Fibroblast of skin of abdomen (primary cell): ENCODE measurements around the gene TNIP2.
A peak's percentile ranks its signal among the peaks of the same experiment; 100 is the strongest.
"Not testable (repeated sequence)": the region's sequence is repeated elsewhere in the genome, so short reads cannot be mapped to it uniquely, and the experiment has no call there.

Source experiments
- DNase-seq: peaks from one replicate; pipeline ENCODE4 v3.0.0-alpha.2; 2013

The TNIP2 gene

DNA sequence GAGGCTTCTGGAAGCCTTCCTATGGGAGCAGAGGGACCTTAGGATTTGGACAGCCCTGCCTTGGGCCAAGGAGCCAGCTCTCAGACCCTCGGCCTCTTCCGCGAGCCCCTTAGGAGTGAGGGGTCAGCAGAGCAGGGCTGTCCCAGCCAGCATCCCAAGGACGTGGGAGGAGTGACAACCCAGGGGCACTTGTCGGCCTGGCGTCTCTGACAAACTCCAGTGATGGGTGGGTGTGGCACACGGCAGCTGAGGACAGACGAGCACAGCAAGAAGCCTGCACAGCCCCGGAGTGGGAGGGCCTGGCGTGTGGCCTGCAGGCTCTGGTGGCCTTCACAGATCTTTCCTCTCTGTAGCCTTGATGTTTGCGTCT, 11.6 kb upstream of the TNIP2 start:
- DNase-seq, result no peak

DNA sequence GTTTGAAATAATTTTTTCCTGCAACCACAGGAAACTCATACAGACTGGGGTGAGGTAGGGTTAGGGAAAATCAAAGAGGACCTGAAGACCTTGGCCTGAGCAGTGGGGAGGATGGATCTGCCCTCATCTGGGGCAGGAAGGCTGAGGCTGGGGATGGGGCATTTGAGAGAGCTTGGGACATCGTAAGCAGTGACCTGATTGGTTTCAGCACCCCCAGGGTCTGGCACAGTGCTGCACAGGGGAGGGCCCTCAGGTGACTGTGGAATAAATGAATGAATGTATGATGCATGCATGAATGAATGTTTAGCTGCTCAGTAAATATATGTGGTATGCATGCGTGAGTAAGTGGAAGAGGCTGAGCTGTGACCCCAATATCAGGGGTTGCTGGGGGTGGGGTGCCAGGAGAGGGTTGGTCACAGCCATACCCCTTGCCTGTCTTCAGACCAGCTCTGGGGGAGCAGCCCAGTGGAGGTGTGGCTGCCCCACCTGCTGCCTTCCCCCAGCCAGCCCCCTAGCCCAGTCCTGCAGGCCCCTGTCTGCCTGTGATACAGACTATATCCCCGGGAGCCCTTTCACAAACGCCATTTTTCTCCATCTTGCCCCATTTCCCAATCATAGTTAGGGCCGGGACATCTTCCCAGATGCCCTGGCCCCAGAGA, 11.0 kb upstream of the TNIP2 start:
- DNase-seq, result no peak

DNA sequence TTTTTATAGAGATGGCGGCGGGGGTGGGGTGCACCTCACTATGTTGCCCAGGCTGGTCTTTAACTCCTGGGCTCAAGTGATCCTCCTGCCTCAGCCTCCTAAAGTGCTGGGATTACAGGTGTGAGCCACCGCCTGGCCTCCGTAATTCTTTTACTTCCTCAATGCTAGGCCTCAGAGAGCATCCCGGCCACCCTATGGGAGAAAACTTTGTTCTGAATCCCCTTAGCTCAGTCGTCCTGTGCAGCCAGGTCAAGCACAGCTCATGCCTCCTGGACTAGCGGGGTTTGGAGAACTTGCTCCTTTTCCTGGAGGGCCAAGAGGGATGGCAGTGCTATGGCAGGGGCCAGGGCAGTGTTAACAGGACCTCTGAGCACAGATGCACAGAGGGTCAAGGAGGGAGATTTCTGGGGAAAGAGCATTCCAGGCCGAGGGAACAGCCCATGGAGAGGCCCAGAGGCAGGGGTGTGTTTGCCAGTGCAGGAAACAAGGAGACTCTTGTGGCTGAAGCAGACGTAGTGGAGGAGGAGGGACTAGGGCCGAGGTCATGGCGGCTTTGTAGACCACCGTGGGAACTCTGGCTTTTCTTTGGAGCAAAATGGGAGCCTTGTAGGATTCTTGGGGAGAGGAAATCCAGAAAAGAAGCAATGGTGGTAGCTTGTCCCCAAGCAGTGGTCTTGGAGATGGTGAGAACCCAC, 9.8 kb upstream of the TNIP2 start:
- DNase-seq, result no peak

DNA sequence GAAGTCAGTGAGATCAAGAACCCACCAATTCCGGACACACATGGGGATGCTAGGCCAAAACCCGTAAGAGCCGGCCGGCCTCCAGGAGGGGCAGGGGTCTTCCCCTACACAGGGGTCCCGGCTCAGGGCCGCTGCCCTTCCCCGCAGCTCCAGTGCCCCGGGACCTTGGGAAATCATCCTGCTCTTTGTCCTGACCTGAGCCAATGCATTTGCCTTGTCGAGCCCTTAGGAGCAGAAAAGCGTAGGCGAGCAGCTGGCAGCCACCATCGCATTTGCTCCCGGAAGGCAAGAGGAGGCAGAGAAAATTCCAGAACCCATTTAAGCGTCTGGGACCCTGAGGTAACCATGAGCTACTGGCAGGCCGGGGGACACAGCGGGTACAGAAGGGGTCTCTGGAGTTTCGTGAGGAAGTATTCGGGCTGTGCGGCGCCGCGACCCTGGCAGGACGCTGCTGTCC, 7.4 kb upstream of the TNIP2 start:
- no peak for DNase-seq

DNA sequence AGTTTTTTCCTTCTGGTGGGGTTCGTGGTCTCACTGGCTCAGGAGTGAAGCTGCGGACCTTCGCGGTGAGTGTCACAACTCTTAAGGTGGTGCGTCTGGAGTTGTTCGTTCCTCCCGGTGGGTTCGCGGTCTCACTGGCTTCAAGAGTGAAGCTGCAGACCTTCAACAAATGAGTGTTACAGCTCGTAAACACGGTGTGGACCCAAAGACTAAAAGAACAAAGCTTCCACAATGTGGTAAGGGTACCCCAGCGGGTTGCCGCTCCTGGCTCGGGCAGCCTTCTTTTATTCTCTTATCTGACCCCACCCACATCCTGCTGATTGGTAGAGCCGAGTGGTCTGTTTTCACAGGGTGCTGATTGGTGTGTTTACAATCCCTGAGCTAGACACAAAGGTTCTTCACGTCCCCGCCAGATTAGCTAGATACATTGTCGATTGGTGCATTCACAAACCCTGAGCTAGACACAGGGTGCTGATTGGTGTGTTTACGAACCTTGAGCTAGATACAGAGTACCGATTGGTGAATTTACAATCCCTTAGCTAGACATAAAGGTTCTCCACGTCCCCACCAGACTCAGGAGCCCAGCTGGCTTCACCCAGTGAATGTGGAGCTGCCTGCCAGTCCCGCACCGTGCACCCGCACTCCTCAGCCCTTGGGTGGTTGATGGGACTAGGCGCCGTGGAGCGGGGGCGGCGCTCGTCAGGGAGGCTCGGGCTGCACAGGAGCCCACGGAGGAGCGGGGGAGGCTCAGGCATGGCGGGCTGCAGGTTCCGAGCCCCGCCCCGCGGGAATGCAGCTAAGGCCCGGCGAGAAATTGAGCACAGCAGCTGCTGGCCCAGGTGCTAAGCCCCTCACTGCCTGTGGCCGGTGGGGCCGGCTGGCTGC, 6.6 kb upstream of the TNIP2 start:
- DNase-seq, result not testable (repeated sequence)

DNA sequence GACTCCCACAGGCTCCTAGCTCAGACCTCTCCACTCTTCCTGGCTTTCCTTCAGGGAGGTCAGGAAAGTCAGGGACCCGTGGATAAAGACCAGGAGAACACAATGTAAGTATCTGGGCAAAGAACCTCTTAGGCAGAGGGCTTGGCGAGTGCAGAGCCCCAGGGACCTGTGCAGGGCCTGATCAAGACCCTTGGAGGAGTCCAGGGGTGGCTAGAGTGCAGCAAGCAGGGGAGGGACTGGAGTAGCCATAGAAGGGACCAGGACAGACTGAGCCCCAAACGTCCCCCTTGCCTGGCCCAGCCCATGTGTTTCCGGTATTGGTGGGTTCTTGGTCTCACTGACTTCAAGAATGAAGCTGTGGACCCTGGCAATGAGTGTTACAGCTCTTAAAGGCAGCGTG, 5.9 kb upstream of the TNIP2 start:
- no peak for DNase-seq

DNA sequence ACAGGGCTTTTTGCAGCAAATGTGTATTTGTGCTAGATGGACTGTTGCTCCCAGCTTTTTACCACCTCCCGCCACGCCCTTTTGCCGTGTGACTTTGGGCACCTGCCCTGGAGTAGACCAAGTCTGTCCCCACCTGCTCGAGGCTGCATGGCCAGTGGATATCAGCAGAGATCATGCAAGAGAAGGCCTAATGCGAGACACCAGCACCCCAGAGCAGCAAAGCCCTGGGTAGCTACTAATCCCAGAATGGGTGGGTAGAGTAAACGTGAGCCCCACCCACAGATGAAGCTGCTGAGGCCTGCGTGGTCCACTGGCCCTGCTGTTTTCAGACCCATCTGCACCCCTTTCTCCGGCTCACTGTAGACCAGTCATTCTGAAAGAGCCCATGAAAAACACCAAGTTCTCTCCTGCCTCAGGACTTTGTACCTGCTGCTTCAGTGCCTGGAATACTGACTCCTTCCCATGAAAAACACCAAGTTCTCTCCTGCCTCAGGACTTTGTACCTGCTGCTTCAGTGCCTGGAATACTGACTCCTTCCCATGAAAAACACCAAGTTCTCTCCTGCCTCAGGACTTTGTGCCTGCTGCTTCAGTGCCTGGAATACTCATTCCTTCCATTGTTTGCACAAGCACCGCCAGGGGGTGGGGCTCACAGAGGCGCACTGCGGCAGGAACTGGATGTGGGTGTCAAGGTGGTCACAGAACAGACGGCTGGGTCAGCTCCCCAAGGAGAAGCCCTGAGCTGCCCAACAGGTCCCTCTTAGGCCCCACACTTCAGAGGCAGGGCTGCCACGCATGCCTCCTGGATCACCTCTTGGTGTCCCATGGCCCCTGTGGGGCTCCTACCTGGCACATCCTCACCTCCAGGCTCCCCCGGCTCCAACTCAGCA, 5.1 kb upstream of the TNIP2 start:
- no peak for DNase-seq

DNA sequence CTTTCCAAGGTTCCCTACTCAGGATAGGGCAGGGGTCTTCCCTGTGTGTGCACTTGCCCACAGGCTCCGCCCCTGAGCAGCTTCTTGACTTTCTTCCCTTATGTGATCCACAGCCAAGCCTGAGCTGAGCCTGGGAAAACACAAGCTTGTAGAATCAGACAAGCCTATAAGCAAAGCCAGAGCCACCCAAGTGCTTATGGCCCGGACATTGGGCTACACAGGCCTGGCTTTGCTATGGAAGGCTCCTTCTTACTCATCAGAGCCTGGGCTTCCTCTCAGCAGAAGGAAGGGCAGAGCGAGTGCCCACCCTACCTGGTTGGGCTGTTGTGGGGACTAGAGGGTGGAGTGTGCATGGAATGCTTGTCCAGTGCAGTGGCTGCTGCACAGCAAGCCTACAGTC, 1.3 kb upstream of the TNIP2 start:
- DNase-seq, result no peak

DNA sequence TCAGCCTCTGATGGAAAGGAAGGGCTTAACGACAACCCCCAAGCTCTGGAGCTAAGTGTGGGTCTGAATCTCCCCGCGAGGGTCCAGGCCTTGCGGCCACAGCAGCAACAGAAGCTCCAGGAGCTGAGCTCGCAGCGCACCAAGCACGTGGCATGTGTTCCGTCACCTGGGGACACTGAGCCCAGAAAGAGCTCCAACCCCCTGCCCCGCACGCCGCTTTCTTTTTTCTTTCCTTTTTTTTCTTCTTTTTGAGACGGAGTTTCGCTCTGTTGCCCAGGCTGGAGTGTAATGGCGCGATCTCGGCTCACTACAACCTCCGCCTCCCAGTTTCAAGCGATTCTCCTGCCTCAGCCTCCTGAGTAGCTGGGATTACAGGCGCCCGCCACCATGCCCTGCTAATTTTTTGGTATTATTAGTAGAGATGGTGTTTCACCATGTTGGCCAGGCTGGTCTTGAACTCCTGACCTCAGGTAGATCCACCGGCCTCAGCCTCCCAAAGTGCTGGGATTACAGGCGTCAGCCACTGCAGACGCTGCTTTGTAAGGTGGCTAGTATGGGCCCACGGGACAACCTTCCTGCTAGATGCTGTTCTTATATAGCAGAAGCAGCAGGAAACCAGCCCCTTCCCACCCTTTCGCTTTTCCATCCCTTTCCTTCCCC, 685 bp upstream of the TNIP2 start:
- DNase-seq, result no peak

DNA sequence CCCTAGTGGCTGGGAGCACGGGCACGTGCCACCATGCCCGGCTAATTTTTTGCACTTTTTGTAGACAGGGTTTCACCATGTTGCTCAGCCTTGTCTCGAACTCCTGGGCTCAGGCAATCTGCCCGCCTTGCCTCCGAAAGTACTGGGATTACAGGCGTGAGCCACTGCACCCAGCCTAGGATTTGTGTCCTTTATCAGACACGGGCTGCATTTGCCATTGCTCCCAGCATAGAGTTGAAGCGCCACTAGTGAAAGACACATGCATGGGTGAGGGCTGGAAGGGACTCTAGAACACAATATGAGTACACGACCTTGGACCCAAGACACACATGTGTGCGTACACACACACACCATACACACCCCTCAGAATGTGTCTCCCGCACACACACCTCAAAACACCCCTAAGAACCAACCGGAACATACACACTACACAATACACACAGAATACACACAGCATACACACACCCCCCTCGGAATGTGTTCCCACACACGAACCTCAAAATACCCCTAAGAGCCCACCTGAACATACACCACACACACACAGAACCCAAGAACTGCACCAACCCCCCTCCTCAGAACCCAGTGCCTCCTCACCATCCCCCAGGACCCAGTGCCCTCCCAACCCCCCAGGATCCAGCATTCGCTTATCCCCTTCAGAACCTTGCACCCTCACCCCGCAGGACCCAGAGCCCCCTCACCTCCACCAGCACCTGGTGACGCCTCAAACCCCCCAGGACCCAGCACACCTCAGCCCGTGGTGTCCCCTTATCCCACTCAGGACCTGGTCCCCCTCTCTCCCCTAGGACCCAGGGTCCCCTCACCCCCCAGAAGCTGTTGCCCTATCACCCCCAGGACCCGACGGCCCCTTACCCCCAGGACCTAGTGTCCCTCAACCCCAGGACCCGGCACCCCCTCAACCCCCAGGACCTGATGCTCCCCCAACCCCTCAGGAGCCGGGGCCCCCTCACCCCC, 1.0 kb downstream of the TNIP2 start:
- no peak for DNase-seq

DNA sequence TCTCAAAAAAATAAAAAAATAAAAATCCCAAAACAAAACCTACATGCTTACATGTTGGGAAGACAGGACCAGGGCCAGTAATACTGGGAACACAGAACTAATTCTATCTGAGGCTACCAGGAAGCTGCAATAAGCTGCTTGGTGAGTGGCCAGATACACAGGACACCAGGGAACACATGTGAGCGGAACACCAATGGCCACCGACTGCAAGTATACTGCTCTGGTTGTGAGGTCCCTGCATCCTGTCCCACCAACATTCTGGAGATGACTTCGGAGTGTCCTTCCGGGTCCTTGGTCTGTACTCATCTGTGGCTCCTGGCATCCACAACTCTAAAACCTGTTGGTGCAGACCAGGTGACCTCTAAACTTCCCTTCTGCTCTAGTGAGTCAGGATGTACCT, 2.7 kb downstream of the TNIP2 start:
- DNase-seq, result no peak

DNA sequence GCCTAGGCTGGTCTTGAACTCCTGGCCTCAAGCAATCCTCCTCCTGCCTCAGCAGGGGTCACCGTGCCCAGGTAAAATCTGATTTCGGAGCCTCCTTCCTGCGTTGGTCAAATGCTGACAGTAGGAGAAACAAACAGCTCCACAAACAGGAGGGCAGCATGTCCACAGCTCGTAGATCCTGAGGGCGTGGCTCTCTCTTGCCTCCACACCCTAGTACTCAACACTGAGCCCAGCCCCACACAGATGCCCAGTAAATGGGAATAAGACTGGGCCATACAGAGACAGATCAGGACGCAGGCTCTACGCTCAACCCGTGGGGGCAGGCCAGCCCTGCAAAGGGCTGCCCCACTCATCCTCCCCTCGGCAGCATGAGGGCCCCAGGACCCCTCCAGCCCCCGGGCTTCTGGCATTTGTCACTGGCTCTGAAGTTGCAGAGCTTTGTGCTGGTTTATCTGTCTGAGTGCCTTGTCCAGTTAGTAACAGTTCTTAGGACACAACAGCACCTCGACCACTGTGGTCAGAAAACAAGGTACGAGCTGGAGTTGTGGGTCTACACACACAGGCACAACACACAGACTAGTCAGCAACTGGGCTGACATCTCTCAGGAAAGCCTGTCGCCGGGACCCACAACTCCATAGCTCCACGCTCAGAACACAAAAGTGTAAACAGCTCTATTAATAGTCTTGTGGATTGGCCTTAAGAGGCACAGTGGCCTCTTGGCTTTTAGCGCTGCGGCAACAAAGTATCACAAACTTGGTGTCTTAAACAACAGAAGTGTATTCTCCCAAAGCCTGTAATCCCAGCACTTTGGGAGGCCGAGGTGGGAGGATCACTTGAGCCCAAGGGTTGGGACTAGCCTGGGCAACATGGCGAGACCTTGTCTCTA, 5.2 kb downstream of the TNIP2 start:
- DNase-seq, result no peak

DNA sequence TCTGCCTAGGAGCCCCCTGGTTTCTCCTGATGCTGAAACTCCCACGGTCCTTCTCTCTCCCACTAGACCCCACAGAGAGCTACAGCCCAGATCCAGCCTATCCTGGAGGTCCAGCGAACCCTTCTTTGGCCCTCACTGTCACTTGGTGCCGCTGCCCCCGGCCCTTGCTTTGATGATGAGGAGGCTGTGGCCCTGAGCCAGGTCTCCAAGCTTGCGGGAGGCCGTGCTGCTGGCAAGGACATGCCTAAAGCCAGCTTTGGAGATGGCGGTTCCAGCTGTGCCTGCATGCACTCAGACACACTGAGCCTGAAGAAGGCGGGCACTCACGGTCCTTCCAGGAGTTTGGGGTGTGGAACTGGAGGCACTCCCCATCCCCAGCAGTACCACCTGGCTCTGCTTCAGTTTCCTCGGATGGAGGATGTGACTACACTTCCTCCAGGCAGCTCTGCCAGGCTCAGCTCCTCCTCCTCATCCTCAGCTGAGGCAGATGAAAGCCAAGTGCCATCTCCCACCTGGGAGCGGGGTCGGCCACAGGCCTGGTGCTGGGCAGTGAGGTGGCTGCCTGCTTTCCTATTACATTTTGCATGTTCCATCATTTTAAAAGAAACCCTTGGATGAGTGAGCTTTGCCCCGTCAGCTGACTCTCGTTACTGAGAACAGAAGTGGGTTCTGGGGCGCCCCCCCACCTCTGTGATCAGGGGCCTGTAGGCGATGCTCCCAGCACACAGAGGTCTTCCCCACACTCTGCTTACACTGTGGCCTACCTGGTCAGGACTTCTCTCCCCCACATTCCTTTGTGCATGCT, 9.0 kb downstream of the TNIP2 start:
- DNase-seq, result no peak

DNA sequence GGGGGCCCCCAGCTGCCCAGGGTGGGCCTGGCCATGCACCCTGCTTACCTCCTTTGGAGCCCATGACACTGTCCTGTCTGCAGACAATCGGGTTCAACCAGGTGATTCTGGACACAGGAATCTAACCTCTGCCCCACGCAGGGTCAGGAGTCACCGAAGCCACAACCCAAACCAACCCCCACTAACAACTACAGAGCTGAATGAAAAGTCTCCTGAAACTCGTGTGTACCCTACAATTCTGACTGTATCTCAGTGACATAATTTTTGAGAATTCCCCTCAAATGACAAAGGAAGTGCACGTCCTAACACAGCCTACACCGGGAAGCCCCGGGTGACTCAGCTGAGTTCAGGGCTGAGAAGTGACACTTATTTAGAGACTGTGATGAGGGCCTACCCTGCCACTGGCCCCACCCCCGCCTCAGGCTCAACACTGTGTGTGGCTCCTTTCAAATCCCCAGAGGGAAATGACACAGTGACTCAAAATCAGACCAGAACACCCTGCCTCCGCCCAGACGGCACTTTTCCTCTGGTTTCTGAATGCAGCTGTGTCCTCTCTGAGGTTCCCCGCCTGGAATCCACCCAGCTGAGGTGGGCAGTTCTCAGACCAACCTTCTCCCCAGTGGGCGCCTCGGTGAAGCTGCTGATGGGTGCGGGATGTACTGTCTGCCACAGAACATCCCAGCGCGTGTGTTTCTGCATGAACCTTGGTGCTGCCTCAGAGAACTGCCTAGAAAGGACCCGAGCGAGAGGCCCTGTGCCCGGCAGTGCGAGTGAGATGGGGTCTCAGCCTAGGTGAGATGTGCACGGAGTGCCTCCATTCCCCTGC, 9.9 kb downstream of the TNIP2 start:
- peak; percentile 31 for DNase-seq

DNA sequence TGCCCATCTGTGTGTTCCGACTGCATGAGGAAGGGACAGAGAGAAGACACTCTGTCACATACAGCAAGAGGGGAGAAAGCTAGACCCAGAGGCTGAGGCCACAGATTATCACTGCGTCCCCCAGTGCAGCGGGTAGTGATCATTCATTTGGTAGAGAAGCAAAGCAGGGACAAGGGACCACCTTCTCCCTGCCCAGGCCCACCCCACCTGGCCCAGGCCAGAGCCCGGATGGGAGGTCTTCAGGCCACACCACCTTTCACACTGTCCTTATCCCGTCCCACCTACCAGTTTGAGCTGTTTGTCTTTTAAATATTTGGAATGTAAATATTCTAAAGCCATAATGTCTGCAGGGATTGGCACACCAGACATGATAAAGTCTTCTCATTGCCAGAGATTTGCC, 10.6 kb downstream of the TNIP2 start:
- DNase-seq, result no peak

DNA sequence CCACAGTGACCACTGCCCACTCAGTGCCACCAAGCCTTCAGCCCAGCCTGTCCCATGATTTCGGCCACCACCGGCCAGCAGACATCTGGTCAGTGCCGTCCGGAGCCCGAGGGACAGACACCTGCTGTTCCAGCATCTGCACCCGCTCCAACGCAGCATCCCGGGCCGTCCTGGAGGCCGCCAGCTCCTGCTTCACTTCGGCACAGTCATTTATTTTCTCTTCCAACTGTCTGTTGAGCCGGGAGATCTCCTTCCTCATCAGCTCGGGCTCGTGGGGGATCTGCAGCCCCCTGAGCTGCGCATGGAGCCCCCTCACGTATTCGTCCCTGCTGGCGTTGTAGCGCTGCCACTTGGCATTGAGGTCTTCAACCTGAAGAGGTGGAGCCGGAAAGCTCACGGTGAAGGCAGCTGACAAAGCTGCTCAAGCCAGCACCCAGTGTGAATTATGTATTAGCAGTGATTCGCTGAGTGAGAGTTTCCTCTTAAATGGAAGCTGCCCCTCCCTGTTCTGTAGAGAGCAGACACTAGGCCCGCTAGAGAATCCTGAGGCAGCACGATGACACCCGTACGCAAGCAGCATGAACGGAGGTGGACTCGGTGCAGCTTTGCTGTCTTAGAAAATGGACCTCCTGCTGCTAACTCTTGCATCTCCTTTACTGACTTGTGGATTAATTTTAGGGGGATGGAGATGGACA, 11.4 kb downstream of the TNIP2 start:
- DNase-seq, result no peak
